HG03045 (cell line): Measurements from ENCODE around the gene MYL3.

Experiments used
- ATAC-seq: cut with Tn5 transposase; IDR thresholded peaks from one replicate; pipeline ENCODE4 v1.9.1; 2021; ENCODE audit warnings: mild to moderate bottlenecking, moderate library complexity; ENCODE audit not compliant: unreplicated experiment

Gene MYL3

GRCh38 chr3:46851364-46852333 is 11.6 kb downstream of the MYL3 start:
- no peak for ATAC-seq

GRCh38 chr3:46850468-46850779 is 12.8 kb downstream of the MYL3 start:
- ATAC-seq: no peak

- ATAC-seq: no peak
Measured at GRCh38 chr3:46849686-46850467, 13.4 kb downstream of the MYL3 start.

- no peak for ATAC-seq
Measured at GRCh38 chr3:46849045-46849631, 14.1 kb downstream of the MYL3 start.

GRCh38 chr3:46848271-46849044 is 14.8 kb downstream of the MYL3 start:
- no peak for ATAC-seq

GRCh38 chr3:46847744-46848143 is 15.5 kb downstream of the MYL3 start:
- no peak for ATAC-seq

GRCh38 chr3:46846624-46847542 is 16.4 kb downstream of the MYL3 start:
- no peak for ATAC-seq

- peak; percentile 66 for ATAC-seq
Measured at GRCh38 chr3:46845860-46846623, 17.2 kb downstream of the MYL3 start.

- peak; percentile 38 for ATAC-seq
Measured at GRCh38 chr3:46845397-46845859, 17.8 kb downstream of the MYL3 start.

- ATAC-seq: no peak
Measured at GRCh38 chr3:46844881-46845312, 18.3 kb downstream of the MYL3 start.

GRCh38 chr3:46844397-46844796 is 18.8 kb downstream of the MYL3 start:
- no peak for ATAC-seq

GRCh38 chr3:46843508-46843907 is 19.7 kb downstream of the MYL3 start:
- no peak for ATAC-seq

GRCh38 chr3:46840491-46840890 is 22.8 kb downstream of the MYL3 start:
- no peak for ATAC-seq

- ATAC-seq: no peak
Measured at GRCh38 chr3:46838301-46838700, 24.9 kb downstream of the MYL3 start.

- ATAC-seq: no peak
Measured at GRCh38 chr3:46835491-46835890, 27.8 kb downstream of the MYL3 start.

- ATAC-seq: no peak
Measured at GRCh38 chr3:46835054-46835453, 28.2 kb downstream of the MYL3 start.

GRCh38 chr3:46833346-46834300 is 29.6 kb downstream of the MYL3 start:
- no peak for ATAC-seq

GRCh38 chr3:46831841-46832240 is 31.4 kb downstream of the MYL3 start:
- ATAC-seq: no peak
